Iris pigment epithelial cell (primary cell): ENCODE measurements around the gene TOM1L2.
A peak's percentile ranks its signal among the peaks of the same experiment; 100 is the strongest.
"Not testable (repeated sequence)": the region's sequence is repeated elsewhere in the genome, so short reads cannot be mapped to it uniquely, and the experiment has no call there.

Source experiments
- DNase-seq: peaks from one replicate; pipeline ENCODE4 v3.0.0-alpha.2; 2011; ENCODE audit warnings: low read depth

The TOM1L2 gene

DNA sequence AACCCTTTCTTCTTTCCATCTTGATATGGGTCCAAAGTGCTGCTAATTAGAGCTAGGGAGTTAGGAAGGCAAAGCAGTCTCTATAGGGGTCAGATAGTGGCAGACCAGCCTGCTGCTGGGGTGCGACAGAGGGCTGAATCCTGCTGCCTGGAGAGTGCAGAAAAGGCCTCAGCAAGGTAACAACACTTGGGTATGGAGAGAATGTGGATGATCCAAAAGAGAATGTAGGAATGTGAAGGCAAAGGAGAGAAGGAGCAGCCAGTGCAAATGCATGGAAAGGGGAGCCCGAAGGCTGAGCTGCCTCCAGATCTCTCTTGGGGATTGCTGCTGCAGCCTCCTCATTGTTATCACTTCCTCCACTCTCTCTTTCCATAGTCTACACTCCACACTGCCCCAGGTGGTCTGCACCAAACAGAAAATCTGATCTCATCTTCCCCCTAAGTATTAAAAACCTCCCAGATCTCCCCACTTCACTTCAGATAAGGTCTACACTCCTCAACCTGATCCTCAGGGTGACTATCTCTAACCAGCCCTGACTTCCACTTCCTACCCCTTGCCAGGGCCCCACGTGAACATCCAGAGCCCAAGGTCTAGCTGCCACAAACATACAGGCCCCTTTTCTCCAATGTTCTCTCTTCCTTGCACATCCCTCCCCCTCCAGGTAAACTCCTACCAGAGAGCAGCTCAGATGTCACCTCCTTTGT, 28.8 kb downstream of the TOM1L2 start:
- DNase-seq, result no peak

DNA sequence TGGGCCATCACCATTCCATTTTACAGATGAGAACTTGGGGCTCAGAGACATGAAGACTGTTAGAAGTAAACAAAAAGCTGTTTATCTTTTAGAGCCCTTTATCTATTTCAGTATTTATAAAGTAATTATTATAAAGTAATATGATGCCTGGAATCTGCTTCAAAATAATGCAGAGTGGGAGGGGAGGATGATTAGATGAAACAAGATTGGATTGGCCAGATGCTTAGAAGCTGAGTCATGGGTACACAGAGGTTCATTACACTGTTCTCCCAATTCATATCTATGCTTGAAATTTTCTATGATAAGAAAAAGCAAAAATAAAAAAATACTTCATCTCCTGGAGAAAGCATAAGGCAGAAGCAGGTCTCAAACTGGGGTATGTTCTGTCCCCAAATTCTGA, 29.4 kb downstream of the TOM1L2 start:
- DNase-seq, result peak; percentile 65

DNA sequence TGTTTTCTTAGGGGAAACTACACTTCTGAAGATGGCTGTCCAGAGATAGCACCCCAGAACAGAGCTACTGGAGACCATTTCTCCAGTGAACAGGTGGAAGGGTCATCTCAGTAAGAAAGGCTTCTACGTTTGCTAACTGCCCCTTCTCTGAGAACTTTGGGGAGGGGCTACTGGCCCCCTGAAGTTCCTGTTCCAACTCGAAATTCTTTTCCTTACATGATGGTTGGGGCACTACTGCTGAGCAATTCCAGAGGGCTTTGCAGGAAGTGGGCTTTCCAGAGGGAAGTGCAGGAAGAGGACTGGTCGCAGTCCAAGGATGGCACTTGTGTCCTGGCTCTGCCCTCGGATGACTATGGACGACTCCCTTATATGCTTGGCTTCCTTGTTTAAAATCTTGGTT, 31.2 kb downstream of the TOM1L2 start:
- no peak for DNase-seq

DNA sequence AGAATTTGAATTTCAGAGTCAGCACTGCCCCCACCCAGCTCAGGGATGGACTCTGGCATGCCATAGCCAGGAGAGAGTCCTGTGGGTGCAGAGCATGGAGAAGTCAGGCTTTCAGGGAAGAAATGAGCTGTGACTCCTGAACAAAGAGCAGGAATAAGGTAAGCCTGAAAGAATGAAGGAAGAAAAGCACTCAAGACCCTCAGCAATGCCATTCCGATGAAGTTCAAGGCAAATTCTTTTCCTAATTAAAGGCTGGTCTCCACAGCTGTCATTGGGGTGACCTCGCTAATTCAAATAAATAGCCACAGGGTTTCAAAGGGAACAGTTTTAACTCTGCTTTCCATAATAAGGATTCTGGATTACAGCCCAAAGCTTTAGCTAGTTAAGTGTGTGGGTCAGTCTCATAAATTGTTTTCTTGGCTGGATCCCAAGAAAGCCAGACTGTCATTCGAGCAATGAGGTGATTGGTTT, 31.7 kb downstream of the TOM1L2 start:
- DNase-seq, result no peak

DNA sequence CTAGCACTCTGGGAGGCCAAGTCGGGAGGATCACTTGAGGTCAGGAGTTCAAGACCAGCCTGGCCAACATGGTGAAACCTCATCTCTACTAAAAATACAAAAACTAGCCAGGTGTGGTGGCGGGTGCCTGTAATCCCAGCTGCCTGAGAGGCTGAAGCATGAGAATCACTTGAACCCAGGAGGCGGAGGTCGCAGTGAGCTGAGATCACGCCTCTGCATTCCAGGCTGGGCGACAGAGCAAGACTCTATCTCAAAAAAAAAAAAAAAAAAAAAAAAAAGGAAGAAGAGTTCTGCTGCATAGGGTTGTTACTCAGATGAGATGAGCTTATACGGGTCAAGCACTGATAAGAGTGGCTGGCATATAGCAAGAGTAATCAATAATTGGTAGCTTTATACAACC, 32.3 kb downstream of the TOM1L2 start:
- not testable (repeated sequence) for DNase-seq

DNA sequence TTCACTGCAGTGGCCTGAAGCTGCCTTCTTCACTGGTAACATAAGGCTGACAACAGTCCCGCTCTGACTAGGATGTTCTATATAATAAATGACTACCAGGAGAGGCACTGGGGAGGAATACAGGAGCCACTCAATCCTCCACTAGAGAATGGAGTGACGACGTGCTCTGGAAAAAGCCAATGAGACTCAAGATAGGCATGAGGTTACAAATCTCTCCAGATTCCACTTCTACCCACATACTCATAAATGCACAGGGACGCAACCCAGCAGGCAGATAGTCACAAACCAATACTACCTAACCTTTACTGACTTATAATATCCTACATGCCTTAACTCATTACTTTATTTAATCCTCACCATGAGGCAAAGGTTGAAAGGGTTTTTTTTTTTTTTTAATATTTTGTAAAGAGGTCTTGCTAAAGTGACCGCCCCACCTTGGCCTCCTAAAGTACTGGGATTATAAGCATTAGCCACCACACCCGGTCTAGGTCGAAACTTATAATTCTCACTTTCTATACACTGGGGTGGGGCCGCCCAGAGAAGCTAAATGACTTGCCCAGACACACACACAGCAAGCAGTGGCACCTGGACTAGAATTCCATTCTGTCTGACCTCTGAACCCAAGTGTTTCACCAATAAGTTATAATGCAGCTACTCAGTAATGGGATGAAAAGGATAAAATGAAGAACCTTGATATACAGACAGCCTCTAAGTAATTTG, 33.7 kb downstream of the TOM1L2 start:
- no peak for DNase-seq

DNA sequence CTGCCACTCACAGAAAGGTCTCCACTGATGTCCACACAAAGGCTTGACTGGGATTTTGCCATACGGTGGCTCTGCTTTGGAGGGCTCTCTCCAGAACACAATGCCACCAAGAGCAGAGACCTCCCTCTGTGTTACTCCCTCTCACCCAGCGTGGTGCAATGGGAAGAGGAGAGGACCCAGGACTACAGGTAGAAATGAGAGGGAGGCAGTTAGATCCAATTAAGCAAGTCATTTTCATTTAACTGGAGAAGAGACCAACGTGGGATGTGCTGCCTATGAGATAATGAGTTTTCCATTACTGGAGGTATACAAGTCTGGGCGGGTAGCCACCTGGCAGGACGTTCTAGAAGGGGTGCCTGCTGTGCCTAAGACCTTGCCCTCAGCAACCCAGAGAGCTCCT, 34.2 kb downstream of the TOM1L2 start:
- DNase-seq, result no peak

DNA sequence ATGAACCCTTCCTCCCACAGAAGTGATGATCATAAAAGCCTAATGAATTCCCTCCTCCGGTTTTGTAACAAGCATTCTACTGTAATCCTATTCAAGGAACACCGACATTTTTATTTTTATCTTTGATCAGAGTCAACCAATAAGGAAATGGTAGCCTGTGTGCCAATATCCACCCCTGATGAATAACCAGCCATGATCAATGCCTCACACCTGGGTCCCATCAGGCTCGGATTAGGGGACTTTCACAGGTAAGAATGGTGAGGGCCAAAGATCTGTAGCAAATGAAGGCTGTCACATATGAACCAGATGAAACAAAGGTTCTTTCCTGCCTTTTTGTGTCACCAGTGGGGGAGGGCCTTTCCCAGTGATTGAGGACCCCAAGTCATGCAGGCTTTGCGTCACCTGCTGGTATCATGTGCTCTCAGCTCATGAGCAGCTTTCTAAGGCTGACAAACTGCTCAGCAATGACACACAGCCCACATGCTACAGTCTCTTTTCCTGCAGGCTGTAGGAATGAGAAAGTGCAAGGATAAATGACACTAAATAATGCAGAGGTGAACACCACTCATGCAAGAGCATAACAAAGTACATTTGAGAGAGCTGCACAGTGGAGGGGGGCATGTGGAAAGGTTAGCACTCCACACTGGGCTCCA, 34.9 kb downstream of the TOM1L2 start:
- DNase-seq, result no peak

DNA sequence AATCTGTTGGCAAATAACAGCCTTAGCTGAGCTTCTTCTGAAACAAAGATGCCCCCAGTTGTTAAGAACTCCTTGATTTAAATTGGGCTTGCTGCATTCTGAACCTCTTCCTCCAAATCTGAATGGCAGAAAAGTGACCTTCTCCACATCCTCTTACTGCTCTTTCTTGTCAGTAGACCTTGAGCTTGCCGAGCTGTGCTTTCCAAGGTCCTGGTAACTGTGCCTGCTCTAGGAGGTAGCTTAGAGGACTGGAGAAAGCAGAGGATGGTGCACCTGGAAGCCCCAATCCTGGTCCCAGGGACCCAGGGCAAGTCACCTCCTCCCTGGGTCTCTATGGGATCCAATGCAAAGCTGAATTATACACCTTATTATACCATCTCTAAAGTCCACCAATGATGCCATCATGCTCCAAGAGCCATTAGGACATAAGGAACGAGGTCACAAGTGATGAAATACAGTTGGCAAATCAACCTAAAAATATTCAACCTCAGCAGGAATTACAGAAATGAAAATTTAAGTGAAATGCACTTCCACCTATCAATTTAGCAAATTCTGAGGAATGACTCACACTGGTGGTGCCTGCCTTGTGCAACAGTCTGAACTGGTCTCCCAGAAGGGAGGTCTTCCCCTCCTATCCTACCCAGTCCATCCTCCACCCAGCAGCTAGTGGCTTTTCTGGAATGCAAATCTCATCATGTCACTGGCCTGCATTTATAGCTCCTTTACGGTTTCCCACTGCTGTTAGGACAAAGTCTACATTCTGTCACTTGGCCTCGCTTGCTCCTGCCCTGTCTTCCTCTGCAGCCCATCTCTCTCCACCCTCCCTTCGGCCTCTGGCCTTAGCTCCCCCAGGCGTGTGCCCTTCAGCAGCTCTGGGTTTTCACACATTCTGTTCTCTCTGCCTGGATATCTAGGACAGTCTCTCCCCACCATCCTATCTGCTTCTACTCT, 36.6 kb downstream of the TOM1L2 start:
- DNase-seq, result peak; percentile 95

DNA sequence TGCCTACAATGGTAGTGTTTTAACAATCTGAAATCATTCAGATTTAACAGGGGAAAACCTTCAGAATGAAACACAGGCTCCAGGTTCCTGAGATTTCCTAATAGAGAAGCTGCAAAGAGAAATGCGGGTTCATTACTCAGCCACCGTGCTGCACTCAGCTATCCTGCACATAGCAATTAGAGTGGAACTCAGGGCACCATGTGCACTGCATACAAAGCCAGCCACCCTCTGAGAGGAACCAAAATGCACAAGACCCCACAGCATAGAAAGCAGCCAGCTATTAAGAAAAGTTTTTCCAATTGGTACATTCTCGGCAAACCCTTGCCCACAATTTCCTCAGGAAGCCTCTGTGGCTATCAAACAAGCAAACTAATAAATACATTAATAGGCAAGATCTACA, 37.4 kb downstream of the TOM1L2 start:
- DNase-seq, result no peak

DNA sequence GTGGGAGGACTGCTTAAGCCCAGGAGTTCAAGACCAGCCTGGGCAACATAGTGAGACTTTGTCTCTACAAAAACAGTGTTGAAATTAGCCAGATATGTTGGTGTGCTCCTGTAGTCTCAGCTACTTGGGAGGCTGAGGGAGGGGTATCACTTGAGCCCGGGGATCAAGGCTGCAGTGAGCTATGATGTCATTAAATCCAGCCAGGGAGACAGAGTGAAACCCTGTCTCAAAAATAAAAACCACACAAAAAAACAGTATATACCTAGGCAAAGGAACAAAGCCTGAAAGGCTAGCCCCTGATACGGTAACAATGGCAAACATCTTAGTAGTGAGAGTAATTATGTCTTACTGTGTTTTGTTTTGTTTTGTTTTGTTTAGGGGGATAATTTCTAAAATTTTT, 38.0 kb downstream of the TOM1L2 start:
- DNase-seq, result no peak

DNA sequence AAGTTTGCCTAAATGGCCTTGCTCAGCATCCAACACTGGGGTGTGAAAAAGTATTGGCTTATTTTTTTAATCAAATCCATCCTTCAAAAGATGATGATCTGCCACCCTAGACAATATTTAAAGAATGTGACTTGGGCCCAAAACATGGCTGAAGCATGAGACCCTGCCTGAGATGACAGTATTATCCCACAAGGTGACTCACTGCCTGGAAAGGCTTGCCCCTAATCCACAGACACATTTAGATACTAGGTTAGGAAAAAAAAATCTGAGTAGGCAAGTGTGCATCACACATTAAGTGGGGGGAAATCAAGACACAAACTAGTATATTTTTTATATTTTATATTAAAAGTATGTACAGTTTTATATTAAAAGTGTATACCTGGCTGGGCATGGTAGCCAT, 38.4 kb downstream of the TOM1L2 start:
- no peak for DNase-seq

DNA sequence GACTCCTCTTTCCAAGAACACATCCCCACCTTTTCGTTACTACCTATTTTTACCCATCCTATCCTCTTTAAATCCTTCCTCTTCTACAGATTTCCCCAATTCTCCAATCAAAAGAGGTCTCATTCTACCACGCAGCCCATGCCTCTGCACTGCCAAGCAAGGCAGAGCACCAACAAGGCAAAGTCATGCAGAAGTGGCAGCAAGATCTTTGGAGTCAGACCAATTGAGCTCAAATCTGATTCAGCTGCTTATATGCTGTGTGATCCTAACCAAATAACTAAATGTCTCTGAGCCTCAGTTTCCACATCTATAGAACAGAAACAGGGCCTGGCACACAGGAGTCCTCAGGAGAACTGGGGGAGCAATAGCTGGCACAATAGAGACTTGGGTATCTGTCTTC, 41.0 kb downstream of the TOM1L2 start:
- DNase-seq, result no peak

DNA sequence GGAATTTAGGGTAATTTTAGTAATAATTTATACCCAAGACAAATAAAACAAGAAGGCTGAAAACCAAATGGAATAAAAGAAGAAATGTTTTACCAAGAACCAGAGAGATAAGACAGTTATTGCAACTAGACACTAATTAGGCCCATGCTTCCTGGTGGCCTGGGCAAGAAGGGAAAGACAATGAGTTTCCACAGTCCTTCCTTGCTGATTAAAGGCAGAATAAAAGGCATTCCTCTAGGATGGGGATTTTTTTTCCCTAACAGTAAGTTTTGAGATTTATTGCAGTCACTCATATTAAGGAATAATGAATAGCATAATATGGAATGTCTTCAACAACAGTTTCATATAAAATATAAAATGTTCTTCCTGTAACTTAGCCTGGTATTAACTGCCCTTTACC, 41.5 kb downstream of the TOM1L2 start:
- no peak for DNase-seq

DNA sequence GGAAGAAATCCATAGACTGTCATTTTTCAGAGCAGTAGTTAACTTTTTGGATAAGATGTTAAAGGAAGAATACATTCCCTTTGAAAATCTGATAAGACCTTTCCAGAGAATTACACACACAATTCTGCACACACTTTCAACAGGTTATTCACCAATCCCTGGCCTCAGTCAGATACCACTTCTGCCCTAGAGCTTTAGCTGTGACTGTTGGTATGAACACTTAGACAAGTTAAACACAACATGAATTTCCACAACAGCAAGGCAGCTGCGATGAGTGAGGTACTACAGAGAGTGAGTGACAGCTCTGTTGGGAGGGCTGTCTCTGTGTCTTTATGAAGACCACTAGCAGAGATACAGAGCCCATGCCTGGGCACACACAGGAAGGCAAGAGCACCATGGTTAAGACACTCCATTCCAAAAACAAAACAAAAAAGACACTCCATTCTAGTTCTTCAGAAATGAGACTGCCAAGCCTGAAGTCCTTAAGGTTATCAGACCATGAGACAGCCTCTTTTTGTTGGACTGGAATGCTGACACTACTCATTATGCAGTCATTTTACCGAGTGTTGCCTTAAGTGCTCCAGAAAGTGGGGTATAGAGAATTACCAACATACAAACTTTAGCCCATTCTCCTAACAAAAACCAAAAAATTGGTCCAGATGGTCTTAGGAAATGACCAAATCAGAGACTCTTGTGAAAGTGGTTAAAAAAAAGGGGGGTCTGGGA, 42.4 kb downstream of the TOM1L2 start:
- no peak for DNase-seq

DNA sequence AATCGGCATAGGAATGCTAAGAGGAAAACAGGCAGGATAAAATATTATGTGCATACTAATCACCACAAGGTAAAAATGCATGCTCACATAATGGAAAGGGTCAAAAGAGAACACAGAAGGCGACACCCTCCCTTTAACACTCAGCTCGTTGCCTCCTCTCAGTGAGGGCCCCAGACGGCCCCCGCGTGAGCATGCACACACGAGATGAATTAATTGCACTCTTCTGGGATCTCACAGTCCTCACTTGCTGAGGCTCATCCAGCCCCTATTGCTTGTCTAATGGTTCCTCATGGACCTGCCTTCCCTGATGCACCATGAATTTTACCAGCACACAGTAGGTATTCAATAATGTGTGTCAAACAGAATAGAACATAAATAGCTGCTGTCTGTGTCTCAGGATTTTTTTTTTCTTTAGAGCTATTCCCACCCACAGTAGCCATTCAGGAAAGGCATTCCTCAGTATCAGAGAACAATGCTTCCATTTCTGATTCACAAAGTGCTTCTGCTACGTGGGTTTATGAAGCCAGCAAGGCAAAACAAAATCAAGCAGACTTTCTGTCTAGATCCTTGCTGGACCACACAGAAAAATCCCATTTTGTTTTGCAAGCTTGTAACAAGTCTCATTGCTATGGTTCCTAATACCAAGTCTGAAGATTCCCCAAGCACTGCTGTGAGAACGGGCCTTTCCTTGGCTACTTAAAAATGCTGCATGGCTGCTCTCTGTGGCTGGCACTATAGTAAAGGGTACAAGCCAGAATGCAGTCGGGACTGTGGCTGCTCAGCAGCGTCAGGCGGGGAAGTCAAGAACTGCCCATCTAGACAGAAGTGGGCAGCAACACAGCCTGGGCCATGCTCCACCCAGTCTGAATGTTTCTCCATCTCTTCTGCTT, 43.6 kb downstream of the TOM1L2 start:
- no peak for DNase-seq

DNA sequence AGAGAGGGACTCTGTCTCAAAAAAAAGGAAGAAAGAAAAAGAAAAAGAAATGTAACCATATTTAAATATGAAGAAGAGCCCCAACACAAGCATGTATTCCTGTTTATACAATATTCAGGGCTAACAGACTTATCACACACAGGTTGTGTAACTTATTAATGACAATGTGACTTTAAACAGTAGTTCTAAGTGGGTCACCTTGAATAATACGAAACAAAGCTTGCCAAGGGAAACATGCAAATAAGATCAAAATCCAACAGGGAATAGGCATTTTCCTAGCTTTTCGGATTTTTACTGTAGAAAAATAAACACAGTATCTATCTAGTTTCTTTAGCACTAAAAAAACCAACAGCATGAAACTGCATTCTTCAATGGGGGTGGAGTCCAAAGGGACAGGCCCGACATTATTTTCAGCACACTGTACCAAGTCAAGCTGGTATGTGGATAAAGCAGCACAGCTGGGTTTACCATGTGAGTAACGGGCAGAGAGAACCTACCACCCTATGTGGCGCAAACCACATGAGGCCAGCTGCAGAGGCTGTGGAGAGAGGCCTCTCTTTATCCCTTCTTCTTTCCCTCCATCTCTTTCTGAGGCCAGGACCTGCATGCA, 45.3 kb downstream of the TOM1L2 start:
- no peak for DNase-seq

DNA sequence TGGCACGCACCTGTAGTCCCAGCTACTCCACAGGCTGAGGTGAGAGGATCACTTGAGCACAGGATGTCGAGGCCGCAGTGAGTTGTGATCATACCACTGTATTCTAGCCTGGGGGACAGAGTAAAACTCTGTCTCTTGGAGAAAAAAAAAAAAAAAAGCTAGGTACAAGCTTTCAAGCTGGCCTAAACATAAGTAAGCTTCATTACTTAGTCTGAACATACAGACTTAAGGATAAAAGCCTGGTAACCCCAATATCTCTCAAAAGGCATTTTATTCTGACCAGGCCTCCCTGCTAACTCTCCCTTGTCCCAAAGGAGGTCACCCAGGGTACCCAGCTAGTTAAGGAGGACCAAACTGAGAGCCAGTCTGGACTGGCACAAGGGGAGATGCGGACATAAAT, 46.2 kb downstream of the TOM1L2 start:
- DNase-seq, result no peak

DNA sequence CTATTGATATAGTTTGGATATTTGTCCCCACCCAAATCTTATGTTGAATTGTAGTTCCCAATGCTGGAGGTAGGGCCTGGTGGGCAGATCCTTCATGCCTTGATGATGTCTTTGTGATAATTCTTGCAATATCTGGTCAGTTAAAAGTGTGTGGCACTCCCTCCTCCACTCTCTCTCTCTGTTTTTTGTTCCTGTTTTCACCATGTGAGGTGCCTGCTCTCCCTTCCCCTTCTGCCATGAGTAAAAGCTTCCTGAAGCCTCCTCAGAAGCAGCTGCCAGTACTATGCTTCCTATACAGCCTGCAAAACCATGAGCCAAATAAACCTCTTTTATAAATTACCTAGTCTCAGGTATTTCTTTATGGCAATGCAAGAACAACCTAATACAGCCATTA, 47.3 kb downstream of the TOM1L2 start:
- DNase-seq, result no peak
